Thyroid gland (tissue), 4 donors: Measurements from ENCODE around the gene FERMT1.

Source experiments
- POLR2A ChIP-seq, 2 donors: fragments of 450-650 bp; IDR thresholded peaks; one replicate each; pipeline ENCODE4 v1.6.1; 2017; ENCODE audit warnings: antibody characterized with exemption in 2 of 2, mild to moderate bottlenecking in 2 of 2, moderate library complexity in 1 of 2
- TF ChIP-seq, protein P1 (sequence below), 6 experiments: fragments of 200-600 bp in 3 of 6; fragments of 450-650 bp in 3 of 6; sonication (generic) in 3 of 6; IDR thresholded peaks; one replicate each; pipeline ENCODE4 v1.5.1; 2016 to 2019; ENCODE audit warnings: antibody characterized with exemption in 6 of 6, mild to moderate bottlenecking in 2 of 6, inconsistent platforms in 1 of 6, moderate library complexity in 1 of 6

DNA sequence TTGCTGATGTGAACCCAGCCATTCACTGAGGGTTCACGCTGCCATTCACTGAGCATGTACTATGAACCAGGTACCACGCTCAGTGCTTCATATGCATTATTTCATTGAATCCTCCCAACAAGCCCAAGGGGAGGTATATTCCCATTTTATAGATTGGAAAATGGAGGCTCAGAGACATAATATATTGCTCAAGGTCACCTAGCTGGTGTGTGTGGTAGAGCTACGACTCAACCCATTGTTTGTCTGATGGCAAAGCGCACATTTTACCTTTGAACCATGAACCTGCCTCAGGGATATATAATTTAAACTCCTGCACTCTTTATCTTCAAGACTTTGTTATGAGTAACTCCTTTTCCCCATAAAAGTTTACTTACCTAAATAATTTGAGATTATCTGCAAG is 28.3 kb downstream of the FERMT1 start:
- TF ChIP-seq, protein P1, sequence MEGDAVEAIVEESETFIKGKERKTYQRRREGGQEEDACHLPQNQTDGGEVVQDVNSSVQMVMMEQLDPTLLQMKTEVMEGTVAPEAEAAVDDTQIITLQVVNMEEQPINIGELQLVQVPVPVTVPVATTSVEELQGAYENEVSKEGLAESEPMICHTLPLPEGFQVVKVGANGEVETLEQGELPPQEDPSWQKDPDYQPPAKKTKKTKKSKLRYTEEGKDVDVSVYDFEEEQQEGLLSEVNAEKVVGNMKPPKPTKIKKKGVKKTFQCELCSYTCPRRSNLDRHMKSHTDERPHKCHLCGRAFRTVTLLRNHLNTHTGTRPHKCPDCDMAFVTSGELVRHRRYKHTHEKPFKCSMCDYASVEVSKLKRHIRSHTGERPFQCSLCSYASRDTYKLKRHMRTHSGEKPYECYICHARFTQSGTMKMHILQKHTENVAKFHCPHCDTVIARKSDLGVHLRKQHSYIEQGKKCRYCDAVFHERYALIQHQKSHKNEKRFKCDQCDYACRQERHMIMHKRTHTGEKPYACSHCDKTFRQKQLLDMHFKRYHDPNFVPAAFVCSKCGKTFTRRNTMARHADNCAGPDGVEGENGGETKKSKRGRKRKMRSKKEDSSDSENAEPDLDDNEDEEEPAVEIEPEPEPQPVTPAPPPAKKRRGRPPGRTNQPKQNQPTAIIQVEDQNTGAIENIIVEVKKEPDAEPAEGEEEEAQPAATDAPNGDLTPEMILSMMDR (IDR thresholded peaks at IDR 0.05), result no peak
- TF ChIP-seq POLR2A (IDR thresholded peaks at IDR 0.05), result no peak
